Mesothelial cell of epicardium (in vitro differentiated cells): ENCODE measurements around the gene GGT6. TPM values are rescaled to one million over a fixed set of nuclear protein-coding genes. Genes with fewer than 3 reads are reported as not detected.
A peak's percentile ranks its signal among the peaks of the same experiment; 100 is the strongest.

ENCODE experiments used
- DNase-seq, 2 experiments: peaks; one replicate each; pipeline ENCODE4 v3.0.0; 2021; ENCODE audit warnings: low spot score in 2 of 2; ENCODE audit not compliant: unreplicated experiment in 2 of 2
- H3K27ac Mint-ChIP-seq: 2 replicates; pipeline ENCODE4 v1.8.0; 2021; ENCODE audit warnings: mixed read lengths
- H3K27me3 Mint-ChIP-seq: 2 replicates; pipeline ENCODE4 v1.8.0; 2021; ENCODE audit warnings: low read depth, mixed read lengths
- H3K36me3 Mint-ChIP-seq: 2 replicates; pipeline ENCODE4 v1.8.0; 2021; ENCODE audit warnings: mixed read lengths
- H3K4me1 Mint-ChIP-seq: 2 replicates; pipeline ENCODE4 v1.8.0; 2021; ENCODE audit warnings: mixed read lengths
- H3K4me3 Mint-ChIP-seq: 2 replicates; pipeline ENCODE4 v1.8.0; 2021; ENCODE audit warnings: mild to moderate bottlenecking, moderate library complexity, mixed read lengths
- H3K9me3 Mint-ChIP-seq: 2 replicates; pipeline ENCODE4 v1.8.0; 2021; ENCODE audit warnings: mixed read lengths
- CTCF ChIP-seq: fragments of 200-600 bp; sonication (generic); IDR thresholded peaks from one replicate; pipeline ENCODE4 v1.5.0; 2021; ENCODE audit warnings: antibody characterized with exemption; ENCODE audit not compliant: unreplicated experiment
- total RNA-seq: library from RNA; stranded (reverse); gene quantifications from 3 replicates; pipeline ENCODE4 v1.2.1, GENCODE V29; 2021

The GGT6 gene
- total RNA-seq, 1 donor from 2014 or later, result 0.27 TPM

- no peaks in the 10 kb centered on the region for H3K27me3 Mint-ChIP-seq
- H3K36me3 Mint-ChIP-seq, result peaks cover 11% of the 10 kb centered on the region
- peak in 1 of 2 experiments; percentile 17 for DNase-seq
- no peak overlapping the region for H3K27ac Mint-ChIP-seq
- no peak for TF ChIP-seq CTCF
- peaks cover 29% of the 10 kb centered on the region for H3K4me1 Mint-ChIP-seq
- no peaks in the 10 kb centered on the region for H3K9me3 Mint-ChIP-seq
- no peak overlapping the region for H3K4me3 Mint-ChIP-seq
Measured at GRCh38 chr17:4551796-4552525, 8.4 kb downstream of the GGT6 start.

GRCh38 chr17:4551141-4551540, 9.2 kb downstream of the GGT6 start:
- Mint-ChIP-seq H3K27ac (no peak overlapping the region), H3K4me3 (no peak overlapping the region)
- TF ChIP-seq CTCF, result no peak

GRCh38 chr17:4550534-4551039, 9.8 kb downstream of the GGT6 start:
- Mint-ChIP-seq H3K4me3 (no peak overlapping the region), H3K27me3 (no peaks in the 10 kb centered on the region), H3K36me3 (peaks cover 14% of the 10 kb centered on the region), H3K27ac (no peak overlapping the region), H3K9me3 (no peaks in the 10 kb centered on the region), H3K4me1 (peaks cover 19% of the 10 kb centered on the region)
- no peak for DNase-seq
- no peak for TF ChIP-seq CTCF

More at GRCh38 chr17:4551141-4551540, 9.2 kb downstream of the GGT6 start:
- Mint-ChIP-seq H3K36me3 (peaks cover 14% of the 10 kb centered on the region), H3K9me3 (no peaks in the 10 kb centered on the region), H3K27me3 (no peaks in the 10 kb centered on the region), H3K4me1 (peaks cover 25% of the 10 kb centered on the region)
- DNase-seq, result no peak

GRCh38 chr17:4549781-4550533, 10.4 kb downstream of the GGT6 start:
- TF ChIP-seq CTCF, result no peak
- peaks cover 14% of the 10 kb centered on the region for H3K4me1 Mint-ChIP-seq

GRCh38 chr17:4548721-4549531, 11.5 kb downstream of the GGT6 start:
- DNase-seq, result peak in 1 of 2 experiments; percentile 7
- peaks cover 5% of the 10 kb centered on the region for H3K4me1 Mint-ChIP-seq
- H3K4me3 Mint-ChIP-seq, result no peak overlapping the region
- H3K9me3 Mint-ChIP-seq, result no peaks in the 10 kb centered on the region
- TF ChIP-seq CTCF, result no peak
- peaks cover 14% of the 10 kb centered on the region for H3K36me3 Mint-ChIP-seq
- H3K27me3 Mint-ChIP-seq, result no peaks in the 10 kb centered on the region
- no peak overlapping the region for H3K27ac Mint-ChIP-seq

More at GRCh38 chr17:4549781-4550533, 10.4 kb downstream of the GGT6 start:
- H3K9me3 Mint-ChIP-seq, result no peaks in the 10 kb centered on the region
- DNase-seq, result no peak
- H3K27ac Mint-ChIP-seq, result no peak overlapping the region
- no peaks in the 10 kb centered on the region for H3K27me3 Mint-ChIP-seq
- no peak overlapping the region for H3K4me3 Mint-ChIP-seq
- H3K36me3 Mint-ChIP-seq, result peaks cover 14% of the 10 kb centered on the region
